ENCODE measurements around the gene ACSF3. TPM values are rescaled to one million over a fixed set of nuclear protein-coding genes. Genes with fewer than 3 reads are reported as not detected.

Gene ACSF3
- total RNA-seq, 2 donors from 2014 or later = 24.1 to 41.7 TPM

- Histone ChIP-seq H3K4me3 (no peak overlapping the region), H3K36me3 (peaks cover 41% of the 10 kb centered on the region), H3K4me1 (ENCODE audit: control insufficient read depth in 1 of 2, low read depth in 2 of 2) (no peaks in the 10 kb centered on the region), H3K27ac (no peak overlapping the region), H3K9me3 (no peaks in the 10 kb centered on the region), H3K27me3 (replicated peaks; ENCODE audit: insufficient read depth) (no peaks in the 10 kb centered on the region)
- DNase-seq (ENCODE audit: low spot score) = no peak
- no peak for TF ChIP-seq CTCF (IDR thresholded peaks at IDR 0.05)
- no peak for ATAC-seq (ENCODE audit: insufficient number of reproducible peaks, low FRiP score, low read depth)
Measured at GRCh38 chr16:89120281-89120680, 26.6 kb downstream of the ACSF3 start.

GRCh38 chr16:89120921-89121351 is 27.3 kb downstream of the ACSF3 start:
- H3K36me3 ChIP-seq = peaks cover 45% of the 10 kb centered on the region
- no peak for ATAC-seq (ENCODE audit: insufficient number of reproducible peaks, low FRiP score, low read depth)
- H3K27ac ChIP-seq = no peak overlapping the region
- no peak for DNase-seq (ENCODE audit: low spot score)
- H3K9me3 ChIP-seq = no peaks in the 10 kb centered on the region
- no peak for TF ChIP-seq CTCF (IDR thresholded peaks at IDR 0.05)
- H3K27me3 ChIP-seq (replicated peaks; ENCODE audit: insufficient read depth) = no peaks in the 10 kb centered on the region
- no peak overlapping the region for H3K4me3 ChIP-seq
- no peaks in the 10 kb centered on the region for H3K4me1 ChIP-seq (ENCODE audit: control insufficient read depth in 1 of 2, low read depth in 2 of 2)

GRCh38 chr16:89121691-89122321 is 28.2 kb downstream of the ACSF3 start:
- no peak overlapping the region for H3K4me3 ChIP-seq
- no peaks in the 10 kb centered on the region for H3K9me3 ChIP-seq
- no peak overlapping the region for H3K27ac ChIP-seq
- no peak for TF ChIP-seq CTCF (IDR thresholded peaks at IDR 0.05)
- ATAC-seq (ENCODE audit: insufficient number of reproducible peaks, low FRiP score, low read depth) (no peak), DNase-seq (ENCODE audit: low spot score) (no peak)
- no peaks in the 10 kb centered on the region for H3K4me1 ChIP-seq (ENCODE audit: control insufficient read depth in 1 of 2, low read depth in 2 of 2)
- peaks cover 46% of the 10 kb centered on the region for H3K36me3 ChIP-seq
- no peaks in the 10 kb centered on the region for H3K27me3 ChIP-seq (replicated peaks; ENCODE audit: insufficient read depth)

GRCh38 chr16:89122322-89122851 is 28.7 kb downstream of the ACSF3 start:
- no peak overlapping the region for H3K4me3 ChIP-seq
- no peak overlapping the region for H3K27ac ChIP-seq
- DNase-seq (ENCODE audit: low spot score) = no peak
- H3K36me3 ChIP-seq = peaks cover 40% of the 10 kb centered on the region
- no peaks in the 10 kb centered on the region for H3K9me3 ChIP-seq
- TF ChIP-seq CTCF (IDR thresholded peaks at IDR 0.05) = no peak
- ATAC-seq (ENCODE audit: insufficient number of reproducible peaks, low FRiP score, low read depth) = no peak
- H3K4me1 ChIP-seq (ENCODE audit: control insufficient read depth in 1 of 2, low read depth in 2 of 2) = no peaks in the 10 kb centered on the region
- H3K27me3 ChIP-seq (replicated peaks; ENCODE audit: insufficient read depth) = no peaks in the 10 kb centered on the region

- peaks cover 35% of the 10 kb centered on the region for H3K36me3 ChIP-seq
- H3K27ac ChIP-seq = no peak overlapping the region
- H3K4me3 ChIP-seq = no peak overlapping the region
- no peaks in the 10 kb centered on the region for H3K4me1 ChIP-seq (ENCODE audit: control insufficient read depth in 1 of 2, low read depth in 2 of 2)
- no peak for TF ChIP-seq CTCF (IDR thresholded peaks at IDR 0.05)
- H3K9me3 ChIP-seq = no peaks in the 10 kb centered on the region
- H3K27me3 ChIP-seq (replicated peaks; ENCODE audit: insufficient read depth) = no peaks in the 10 kb centered on the region
- no peak for DNase-seq (ENCODE audit: low spot score)
- no peak for ATAC-seq (ENCODE audit: insufficient number of reproducible peaks, low FRiP score, low read depth)
Measured at GRCh38 chr16:89123001-89123830, 29.6 kb downstream of the ACSF3 start.

Data from thoracic aorta (tissue), 2 donors.